ENCODE results near the gene BHLHE40. TPM values are rescaled to one million over a fixed set of nuclear protein-coding genes. Genes with fewer than 3 reads are reported as not detected.

BHLHE40 gene
- total RNA-seq, 2 donors from 2014 or later = 40.8 to 74.0 TPM

DNA sequence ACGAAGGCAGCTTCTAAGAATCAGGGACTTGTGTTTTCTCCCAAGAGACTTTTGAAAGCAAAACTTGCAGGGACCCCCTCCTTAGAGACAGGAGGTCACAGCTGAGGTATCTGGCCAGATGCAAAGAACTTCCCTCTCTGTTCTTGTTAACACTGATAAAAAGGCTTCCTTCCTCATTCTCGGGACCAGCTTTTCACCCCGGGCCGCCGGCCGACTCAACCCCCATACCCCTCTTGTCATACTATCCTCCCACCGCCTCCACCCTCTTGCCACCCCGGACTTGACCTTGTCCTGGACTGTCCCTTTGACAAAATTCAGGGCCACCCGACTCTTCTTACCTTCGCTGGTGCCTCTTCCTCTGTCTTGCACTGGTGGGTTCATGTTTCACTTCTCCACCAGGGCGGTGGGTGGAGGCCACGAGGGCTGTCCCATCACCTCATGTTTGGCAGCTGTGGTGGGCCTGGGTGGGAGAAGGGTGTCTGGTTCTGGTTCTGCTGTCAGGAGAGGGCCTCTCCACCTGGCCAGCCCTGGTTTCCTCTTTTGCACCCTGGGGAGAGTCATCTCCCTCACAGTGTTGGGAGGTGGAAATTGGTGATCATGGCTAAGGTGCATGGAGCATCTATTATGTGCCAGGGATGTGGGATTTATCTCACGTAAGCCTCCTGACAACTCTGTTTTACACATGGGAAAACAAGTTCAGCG lies 32.5 kb downstream of the BHLHE40 start:
- DNase-seq = peak in 1 of 2 donors; percentile 45
- intact Hi-C loops (cut with DNase I, micrococcal nuclease) = no loop called here
- ATAC-seq = no peak

DNA sequence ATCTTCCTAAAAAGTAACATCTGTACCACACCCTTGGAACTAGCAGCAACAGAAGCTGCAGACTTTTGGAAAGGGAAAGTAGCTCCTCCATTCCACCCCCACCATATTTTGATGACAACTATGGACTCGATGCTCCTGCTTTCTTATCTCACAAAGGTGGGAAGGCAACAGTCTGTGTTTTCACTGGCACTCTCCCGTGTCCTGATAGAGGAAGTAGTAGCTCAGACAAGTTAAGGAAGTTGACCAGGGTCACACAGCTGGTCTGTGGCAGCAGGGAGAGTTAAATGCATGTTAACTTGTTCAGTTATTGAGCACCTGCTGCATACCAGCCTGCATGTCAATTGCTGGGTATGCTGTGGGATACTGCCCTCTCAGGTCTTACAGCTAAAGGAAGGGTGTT lies 33.1 kb downstream of the BHLHE40 start:
- ATAC-seq = no peak
- intact Hi-C loops (cut with DNase I, micrococcal nuclease) = no loop called here
- DNase-seq = no peak

DNA sequence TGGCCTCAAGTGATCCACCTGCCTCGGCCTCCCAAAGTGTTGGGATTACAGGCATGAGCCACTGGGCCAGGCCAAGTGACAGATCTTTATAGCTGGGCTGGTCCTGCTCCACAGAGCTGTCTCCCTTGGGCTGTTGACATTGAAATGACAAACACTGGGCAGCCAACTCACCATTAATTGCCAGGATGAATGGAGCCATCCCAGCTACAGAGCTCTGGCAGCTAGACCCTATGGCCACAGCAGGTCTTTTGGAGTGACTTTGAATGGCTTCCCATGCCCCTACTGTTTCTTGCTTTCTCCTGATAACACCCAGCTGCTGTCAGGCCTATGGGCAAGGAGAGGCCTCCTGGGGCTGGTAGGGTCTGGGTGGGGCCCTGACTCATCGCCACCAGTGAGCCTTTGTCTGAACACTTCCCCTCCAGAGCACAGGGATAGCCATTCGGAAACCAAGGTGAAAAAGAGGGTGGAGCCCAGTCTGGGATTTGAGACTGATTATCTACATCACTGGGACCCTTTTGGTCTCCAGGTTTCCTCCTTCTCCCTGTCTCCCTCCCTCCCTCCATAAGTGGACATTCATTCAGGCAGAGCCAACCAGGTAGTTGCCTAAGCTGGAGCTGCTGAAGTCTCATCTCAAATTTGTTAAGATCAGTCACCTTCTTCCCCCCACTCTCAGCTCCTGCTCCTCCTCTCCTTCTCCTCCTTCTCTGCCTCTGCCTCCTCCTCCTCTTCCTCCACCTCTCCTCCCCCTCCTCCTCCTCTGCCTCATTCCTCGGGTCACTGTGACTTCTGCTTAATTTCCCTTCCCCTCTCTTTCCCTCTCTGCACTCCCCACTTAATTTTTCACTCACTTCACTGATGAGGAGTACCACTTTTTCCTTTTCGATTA lies 34.0 kb downstream of the BHLHE40 start:
- DNase-seq (peak; percentile 57 to 80), ATAC-seq (peak; percentile 48)
- intact Hi-C loops (cut with DNase I, micrococcal nuclease) = no loop called here

DNA sequence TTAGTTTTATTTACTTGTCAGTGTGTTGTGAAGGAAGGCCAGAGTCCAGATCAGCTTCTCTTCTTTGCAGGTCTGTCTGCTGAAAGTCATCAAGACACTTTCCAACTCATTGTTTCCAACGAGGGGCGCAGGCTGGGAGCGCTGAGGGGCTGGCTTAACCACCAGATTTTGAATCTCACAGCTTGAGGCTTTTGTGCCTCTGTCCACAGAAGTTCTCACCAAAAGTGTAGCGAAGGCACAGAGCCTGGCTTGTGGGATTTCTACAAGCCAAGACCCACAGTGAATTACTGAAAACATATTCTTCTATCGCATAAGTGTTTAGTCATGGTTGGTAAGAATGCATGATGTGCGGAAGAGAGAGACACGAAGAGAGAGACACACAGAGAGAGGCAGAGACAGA lies 35.2 kb downstream of the BHLHE40 start:
- DNase-seq = no peak
- intact Hi-C loops (cut with DNase I, micrococcal nuclease) = no loop called here

DNA sequence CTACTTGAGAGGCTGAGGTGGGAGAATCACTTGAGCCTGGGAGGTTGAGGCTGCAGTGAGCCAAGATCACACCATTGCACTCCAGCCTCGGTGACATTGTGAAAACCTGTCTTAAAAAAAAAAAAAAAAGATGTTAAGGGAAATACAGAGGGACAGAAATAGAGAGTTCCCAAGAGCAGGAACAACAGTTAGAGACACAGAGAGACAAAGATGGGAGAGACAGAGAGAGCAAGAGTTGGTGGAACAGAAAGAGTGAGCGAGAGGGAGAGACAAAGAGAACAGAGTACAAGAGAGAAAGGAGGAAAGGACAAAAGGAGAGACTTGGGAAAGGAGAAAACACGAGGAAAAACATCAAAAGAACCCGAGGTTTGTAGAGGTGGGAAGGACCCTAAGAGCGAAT lies 35.8 kb downstream of the BHLHE40 start:
- ATAC-seq = no peak
- intact Hi-C loops (cut with DNase I, micrococcal nuclease) = no loop called here
- DNase-seq = no peak

More for the DNA sequence above, 35.2 kb downstream of the BHLHE40 start:
- ATAC-seq = no peak

DNA sequence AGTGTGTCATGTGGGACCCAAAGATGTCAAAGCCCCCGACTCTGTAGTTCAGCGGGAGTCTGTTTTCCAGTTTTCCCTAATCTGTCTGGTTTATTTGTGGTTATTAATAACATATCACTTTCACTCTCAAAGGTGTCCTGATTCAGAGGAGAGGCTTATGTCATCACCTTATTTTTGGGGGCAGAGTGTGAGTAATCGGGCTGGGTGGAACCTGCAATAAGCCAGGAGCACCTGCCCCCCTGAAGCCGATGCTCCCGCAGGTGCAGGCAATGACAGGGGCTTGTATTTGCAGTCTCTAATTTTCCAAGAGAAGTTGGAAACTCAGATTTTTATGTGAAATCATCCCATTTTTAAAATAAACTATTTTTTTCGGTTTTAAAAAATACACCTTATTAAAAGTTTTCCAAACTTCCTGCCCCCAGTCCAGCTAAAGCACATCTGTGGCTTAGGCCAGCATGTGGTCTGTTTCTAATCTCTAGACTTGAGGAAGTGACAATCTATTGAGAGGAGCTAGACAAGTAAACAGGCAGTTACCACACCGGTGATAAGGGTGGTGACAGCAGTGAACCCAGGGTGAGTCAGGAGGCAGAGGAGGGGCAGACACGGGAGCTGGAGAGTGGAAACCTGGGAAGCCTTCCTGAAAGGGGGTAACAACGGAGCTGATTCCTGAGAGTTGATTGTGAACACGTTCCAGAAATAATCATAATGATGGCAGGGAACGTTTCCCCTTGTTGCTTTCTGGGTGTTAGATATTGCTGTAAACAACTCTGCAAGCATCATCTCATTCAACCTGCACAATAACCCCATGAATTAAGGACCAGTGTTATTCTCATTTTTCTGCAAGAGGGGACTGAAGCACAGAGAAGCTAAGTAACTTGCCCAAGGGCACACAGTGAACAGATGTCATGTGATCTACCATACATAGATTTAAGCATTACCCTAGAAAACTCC lies 37.2 kb downstream of the BHLHE40 start:
- DNase-seq (peak; percentile 69 to 89), ATAC-seq (peak; percentile 82)
- intact Hi-C loops (cut with DNase I, micrococcal nuclease) = no loop called here

DNA sequence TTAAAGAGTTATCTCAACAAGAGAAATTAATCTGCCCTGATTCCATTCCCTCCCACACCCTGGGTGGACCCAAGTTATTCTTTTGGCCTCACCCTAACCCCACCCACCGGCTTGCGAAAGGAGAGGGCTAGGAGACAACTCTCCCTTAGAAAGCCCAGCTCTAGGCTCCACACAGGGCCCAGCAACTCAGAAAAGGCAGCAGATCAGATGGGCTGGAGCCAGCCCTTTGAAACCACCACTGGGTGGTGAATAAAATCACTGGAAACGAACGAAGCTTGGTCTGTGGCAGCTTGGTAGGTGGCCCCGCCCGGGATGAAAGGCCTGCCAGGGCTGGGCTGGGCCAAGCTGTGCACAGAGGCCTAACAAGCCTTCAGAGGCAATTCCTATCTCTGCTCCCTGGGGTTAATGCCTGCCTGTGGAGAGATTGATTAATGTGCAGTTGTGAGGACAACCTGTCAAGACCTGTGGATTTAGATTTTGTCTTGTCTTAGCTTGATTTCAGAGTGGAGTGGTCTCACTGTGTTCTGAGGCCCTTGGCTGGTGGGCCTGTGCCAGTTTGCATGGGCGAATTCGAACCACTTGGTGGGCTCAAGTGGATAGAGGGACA lies 38.8 kb downstream of the BHLHE40 start:
- ATAC-seq (peak; percentile 73), DNase-seq (peak; percentile 82 to 87)
- intact Hi-C loops (cut with DNase I, micrococcal nuclease) = no loop called here

DNA sequence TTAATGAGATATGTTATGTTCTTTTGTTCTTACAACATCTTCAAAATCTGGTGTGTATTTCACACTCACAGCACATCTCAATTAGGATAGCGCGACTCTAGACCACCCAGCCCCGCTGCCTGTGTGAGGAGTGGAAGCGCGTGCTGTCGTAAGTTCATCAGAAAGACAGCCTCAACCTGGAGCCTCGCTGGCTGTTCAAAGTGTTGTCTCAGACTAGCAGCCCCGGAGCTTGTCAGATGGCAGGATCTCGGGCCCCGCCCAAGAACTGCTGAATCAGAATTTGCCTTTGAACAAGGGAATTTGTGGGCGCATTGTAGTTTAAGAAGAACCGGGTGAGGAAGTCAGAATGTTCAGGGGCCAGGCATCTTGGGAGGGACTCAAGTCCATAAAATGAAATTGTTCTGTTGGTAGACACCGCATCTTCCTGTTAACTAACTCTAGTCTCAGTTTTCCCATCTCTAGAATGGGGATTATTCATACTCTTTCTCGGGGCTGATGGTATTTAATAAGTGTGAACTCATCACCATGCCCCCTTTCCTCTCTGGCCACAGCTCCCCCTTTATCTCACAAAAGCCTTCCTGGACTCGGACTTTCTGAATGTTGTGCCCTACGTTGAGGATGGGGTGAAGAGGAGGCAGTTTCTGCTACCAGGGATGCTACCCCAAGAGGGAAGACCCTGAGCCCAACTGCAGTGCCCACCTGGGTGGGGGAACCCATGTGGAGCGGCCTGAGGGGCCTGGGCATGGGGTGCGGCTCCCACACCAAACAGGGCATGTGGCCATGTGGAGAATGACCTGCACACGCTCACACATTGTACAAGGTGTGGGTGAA lies 40.4 kb downstream of the BHLHE40 start:
- intact Hi-C loops (cut with DNase I, micrococcal nuclease) = loop anchor here in 1 of 2 donors (10.0 kb wide), 1 partner anchor 305 kb away; no protein-coding TSS in a partner anchor
- no peak for ATAC-seq
- DNase-seq = peak; percentile 56 to 59

DNA sequence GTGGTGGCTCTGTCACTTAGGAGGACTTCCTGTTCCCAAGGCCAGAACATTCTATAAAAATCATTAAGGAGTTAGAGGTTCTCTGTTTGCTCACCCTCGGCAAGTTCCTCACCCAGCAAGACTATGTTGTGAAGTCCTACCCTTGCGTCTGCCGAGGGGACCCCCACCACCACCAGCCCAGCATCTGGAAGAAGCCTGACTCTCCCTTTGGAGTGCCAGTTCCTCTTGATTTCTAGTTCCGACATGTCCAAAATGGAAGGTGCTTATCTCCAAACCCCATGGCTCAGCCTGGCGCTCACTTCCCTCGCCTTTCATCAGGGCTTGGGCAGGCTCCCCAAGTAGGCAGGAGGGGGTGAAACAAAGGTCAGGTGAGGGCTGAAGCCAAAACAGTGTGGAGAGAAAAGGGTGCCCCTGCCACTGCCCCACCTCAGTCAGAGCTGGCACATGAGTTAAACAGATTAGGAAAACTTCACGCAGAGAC lies 41.0 kb downstream of the BHLHE40 start:
- intact Hi-C loops (cut with DNase I, micrococcal nuclease) = loop anchor here in 1 of 2 donors (10.0 kb wide), 1 partner anchor 305 kb away; no protein-coding TSS in a partner anchor
- DNase-seq (no peak), ATAC-seq (no peak)

DNA sequence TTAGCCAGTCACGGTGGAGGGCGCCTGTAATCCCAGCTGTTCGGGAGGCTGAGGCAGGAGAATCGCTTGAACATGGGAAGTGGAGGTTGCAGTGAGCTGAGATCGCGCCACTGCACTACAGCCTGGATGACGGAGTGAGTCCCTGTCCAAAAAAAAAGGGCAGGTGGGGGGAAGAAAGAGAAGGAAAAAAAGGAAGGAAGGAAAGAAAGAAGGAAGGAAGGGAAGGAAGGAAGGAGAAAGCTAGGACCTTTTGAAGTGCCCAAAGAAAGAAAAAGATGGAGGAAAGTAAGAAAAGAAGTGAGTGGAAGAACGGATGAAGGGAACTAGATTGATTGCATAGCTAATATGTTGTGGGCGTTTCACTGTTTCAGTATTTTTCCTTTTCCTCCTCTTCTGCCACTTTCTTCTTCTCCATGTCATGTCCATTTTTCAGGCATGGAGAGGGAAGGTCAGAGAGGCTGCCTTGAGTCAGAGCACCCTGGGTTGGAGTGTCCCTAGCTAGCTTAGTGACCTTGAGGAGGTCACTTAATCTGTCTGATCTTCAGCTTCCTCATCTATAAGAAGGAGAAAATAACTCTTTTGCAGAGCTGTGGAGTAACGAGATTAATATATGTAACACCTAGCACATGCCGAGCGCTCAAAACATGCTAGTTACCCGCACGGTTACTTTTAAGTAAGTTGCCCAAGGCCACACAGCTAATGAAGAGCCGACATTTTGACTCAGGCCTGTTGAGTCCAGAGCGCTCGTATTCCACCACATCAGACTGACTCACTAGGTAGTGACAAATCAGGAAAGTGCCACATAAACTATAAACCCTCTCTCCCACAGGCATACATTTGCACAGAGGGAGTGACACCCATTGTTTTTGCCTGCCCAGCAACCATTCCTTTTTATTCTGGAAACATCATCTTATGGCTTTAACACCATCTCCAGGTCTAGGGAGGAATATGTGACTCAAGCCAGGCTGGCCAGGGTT lies 42.2 kb downstream of the BHLHE40 start:
- DNase-seq (no peak), ATAC-seq (peak; percentile 35)
- intact Hi-C loops (cut with DNase I, micrococcal nuclease) = loop anchor here in 1 of 2 donors (10.0 kb wide), 1 partner anchor 307 kb away; no protein-coding TSS in a partner anchor

DNA sequence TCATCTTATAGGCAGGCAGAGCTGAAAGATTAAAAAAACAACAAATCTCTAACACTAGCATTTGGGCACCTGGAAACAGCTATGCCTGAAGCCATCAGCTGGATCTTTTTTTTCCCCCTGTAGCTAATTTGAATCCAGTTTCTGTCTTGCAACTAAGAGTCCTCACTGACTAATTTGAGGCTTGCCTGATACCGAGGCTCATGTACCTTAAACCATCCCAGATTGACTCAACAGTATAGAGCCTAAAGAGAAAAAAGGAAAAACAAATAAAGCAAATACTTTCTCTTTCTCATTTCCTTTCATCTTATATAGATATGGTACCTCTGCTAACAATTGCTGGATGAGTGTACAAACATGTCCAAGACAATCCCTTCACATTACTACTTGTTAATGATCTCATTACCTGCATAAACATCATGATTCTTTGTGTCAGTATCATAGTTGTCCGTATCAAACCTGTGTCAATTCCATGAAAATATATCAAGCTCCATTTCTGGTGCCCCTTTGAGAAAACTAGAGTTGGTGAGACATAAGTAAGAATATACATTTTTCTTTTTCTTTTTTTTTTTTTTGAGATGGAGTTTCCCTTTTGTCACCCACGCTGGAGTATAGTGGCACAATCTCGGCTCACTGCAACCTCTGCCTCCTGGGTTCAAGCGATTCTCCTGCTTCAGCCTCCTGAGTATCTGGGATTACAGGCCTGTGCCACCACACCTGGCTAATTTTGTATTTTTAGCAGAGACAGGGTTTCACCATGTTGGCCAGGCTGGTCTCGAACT lies 43.1 kb downstream of the BHLHE40 start:
- ATAC-seq (no peak), DNase-seq (no peak)
- intact Hi-C loops (cut with DNase I, micrococcal nuclease) = loop anchor here in 1 of 2 donors (10.0 kb wide), 1 partner anchor 308 kb away; no protein-coding TSS in a partner anchor

DNA sequence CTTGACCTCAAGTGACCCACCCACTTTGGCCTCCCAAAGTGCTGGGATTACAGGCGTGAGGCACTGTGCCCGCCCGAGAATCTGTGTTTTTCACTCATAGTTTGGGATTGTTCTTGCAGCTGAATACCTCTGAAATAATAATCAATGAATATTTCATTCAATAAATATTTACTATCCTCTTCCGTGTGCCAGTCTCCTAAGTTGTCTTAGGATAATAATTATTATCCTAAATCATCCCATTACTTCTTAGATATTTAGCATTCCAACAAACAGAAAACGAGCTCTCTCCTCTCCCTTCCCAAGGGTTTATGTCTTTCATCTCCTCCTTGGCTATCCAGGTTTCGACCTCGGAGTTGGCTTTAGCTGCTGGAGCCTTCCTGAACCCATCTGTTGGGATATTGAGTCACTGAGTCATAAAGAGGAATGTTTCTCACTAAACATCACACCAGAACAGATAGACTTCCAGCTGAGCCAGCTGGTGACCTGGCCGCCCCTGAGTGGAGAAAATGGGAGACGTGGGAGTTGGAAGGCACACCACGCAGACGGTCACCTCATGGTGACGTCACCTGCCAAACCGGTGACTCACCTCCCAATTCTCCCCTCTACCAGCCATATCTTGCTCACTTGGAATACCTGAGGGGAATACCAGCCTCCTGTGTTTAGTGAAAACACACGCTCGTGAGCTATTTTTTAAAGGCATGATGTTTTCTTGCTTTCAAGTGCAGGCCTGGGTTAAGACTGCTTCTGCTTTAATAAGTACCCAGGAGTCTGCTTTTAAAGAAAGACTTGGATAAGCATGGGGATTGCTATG lies 43.9 kb downstream of the BHLHE40 start:
- ATAC-seq (no peak), DNase-seq (no peak)
- intact Hi-C loops (cut with DNase I, micrococcal nuclease) = loop anchor here in 1 of 2 donors (10.0 kb wide), 1 partner anchor 308 kb away; no protein-coding TSS in a partner anchor

DNA sequence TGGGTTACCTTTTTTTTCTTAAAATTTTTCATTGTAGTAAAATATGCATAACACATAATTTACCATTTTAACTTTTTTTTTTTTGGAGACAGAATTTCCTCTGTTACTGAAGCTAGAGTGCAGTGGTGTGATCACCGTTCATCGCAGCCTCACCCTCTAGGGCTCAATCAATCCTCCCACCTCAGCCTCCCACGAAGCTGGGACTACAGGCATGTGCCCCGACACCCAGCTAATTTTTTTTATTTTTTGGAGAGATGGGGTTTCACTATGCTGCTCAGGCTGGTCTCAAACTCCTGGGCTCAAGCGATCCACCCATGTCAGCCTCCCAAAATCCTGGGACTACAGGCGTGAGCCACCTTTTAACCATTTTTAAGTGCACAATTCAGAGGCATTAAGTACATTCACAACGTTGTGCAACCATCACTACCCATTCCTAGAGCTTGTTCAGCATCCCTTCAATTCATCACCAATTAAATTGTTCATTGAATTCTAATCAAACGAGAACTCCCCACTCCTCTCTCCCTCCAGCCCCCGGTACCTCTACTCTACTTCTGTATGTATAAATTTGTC lies 44.6 kb downstream of the BHLHE40 start:
- no peak for DNase-seq
- intact Hi-C loops (cut with DNase I, micrococcal nuclease) = loop anchor here in 1 of 2 donors (10.0 kb wide), 1 partner anchor 309 kb away; no protein-coding TSS in a partner anchor

DNA sequence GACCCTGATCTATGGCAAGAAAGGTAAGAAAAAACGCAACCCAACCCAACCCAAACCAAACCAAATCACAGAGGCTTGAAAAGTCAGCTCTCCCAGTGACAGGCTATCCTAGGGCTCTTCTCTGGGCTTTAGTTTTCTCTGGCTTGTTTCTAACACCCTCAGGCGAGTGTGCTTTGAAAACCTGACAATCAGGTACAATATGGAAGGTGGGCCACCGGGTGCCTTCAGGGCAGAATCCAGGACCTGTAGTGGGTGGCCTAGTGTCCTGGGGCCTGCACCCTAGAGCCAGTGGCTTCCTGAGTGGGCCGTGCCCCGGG lies 46.8 kb downstream of the BHLHE40 start:
- no peak for DNase-seq
- no peak for ATAC-seq
- intact Hi-C loops (cut with DNase I, micrococcal nuclease) = loop anchor here in 1 of 2 donors (10.0 kb wide), 1 partner anchor 311 kb away; no protein-coding TSS in a partner anchor

More for the DNA sequence above, 44.6 kb downstream of the BHLHE40 start:
- no peak for ATAC-seq
